Muscle of leg (tissue), 11 donors: ENCODE results near the gene CNTN4. TPM values are rescaled to one million over a fixed set of nuclear protein-coding genes. Genes with fewer than 3 reads are reported as not detected.

Experiments used
- DNase-seq: peaks from one replicate; pipeline ENCODE4 v3.0.0; 2013
- H3K27ac ChIP-seq: one replicate; pipeline ENCODE4 v1.5.1; 2013; ENCODE audit warnings: mild to moderate bottlenecking, low read length, control low read depth
- H3K27me3 ChIP-seq: one replicate; pipeline ENCODE4 v1.6.1; 2013; ENCODE audit warnings: low read length; ENCODE audit not compliant: control insufficient read depth, insufficient read depth
- H3K36me3 ChIP-seq: one replicate; pipeline ENCODE4 v1.6.1; 2013; ENCODE audit warnings: low read length; ENCODE audit not compliant: control insufficient read depth, insufficient read depth
- H3K4me1 ChIP-seq: one replicate; pipeline ENCODE4 v1.6.1; 2013; ENCODE audit warnings: low read length; ENCODE audit not compliant: control insufficient read depth, insufficient read depth
- H3K4me3 ChIP-seq: one replicate; pipeline ENCODE4 v1.5.1; 2013; ENCODE audit warnings: low read length, control low read depth
- H3K9me3 ChIP-seq: replicated peaks from 2 replicates; pipeline ENCODE4 v1.6.1; 2013; ENCODE audit warnings: low read depth, low read length; ENCODE audit not compliant: control insufficient read depth
- WGBS: methylation state at CpG from one replicate; pipeline ENCODE4 v1.1.5; 2013; ENCODE audit warnings: missing lambda C conversion rate; ENCODE audit not compliant: insufficient coverage; 5-methylcytosine and 5-hydroxymethylcytosine counted together
- polyA plus RNA-seq, 8 donors: library from polyadenylated mRNA; unstranded; fragments of 120-200 nt; gene quantifications; one replicate each; pipeline versions ENCODE4 v1.2.1 to v1.2.3, GENCODE V29; 2013; ENCODE audit warnings: inconsistent platforms in 1 of 8, low replicate concordance in 1 of 8; ENCODE audit not compliant: insufficient read length in 8 of 8, insufficient read depth in 1 of 8
- total RNA-seq: library from RNA; stranded (reverse); fragments of 120-200 nt; gene quantifications from one replicate; pipeline ENCODE4 v1.2.4, GENCODE V29; 2013

The CNTN4 gene
- total and polyA plus RNA-seq, 9 donors, result 3.0 to 16.3 (median 5.9) TPM

GRCh38 chr3:2862366-2862765, 763.7 kb downstream of the CNTN4 start:
- Histone ChIP-seq H3K27ac (no peak overlapping the region), H3K4me1 (no peaks in the 10 kb centered on the region), H3K4me3 (no peak overlapping the region), H3K9me3 (no peaks in the 10 kb centered on the region), H3K27me3 (no peaks in the 10 kb centered on the region), H3K36me3 (no peaks in the 10 kb centered on the region)
- DNase-seq, result no peak
- 88% methylated on average over 1 of the region's 1 CpG for WGBS

- no peak overlapping the region for H3K4me3 ChIP-seq
- H3K27me3 ChIP-seq, result no peaks in the 10 kb centered on the region
- H3K4me1 ChIP-seq, result no peaks in the 10 kb centered on the region
- WGBS, result no CpG with 5 or more reads among the region's 2 CpGs
- DNase-seq, result no peak
- no peaks in the 10 kb centered on the region for H3K36me3 ChIP-seq
- H3K27ac ChIP-seq, result no peak overlapping the region
- H3K9me3 ChIP-seq, result no peaks in the 10 kb centered on the region
Observed at GRCh38 chr3:2863127-2863526, 764.5 kb downstream of the CNTN4 start.

GRCh38 chr3:2869905-2870304, 771.2 kb downstream of the CNTN4 start:
- no peak for DNase-seq
- H3K4me1 ChIP-seq, result no peaks in the 10 kb centered on the region
- H3K27ac ChIP-seq, result no peak overlapping the region
- no CpG with 5 or more reads among the region's 1 CpG for WGBS
- H3K27me3 ChIP-seq, result no peaks in the 10 kb centered on the region
- H3K9me3 ChIP-seq, result no peaks in the 10 kb centered on the region
- no peaks in the 10 kb centered on the region for H3K36me3 ChIP-seq
- no peak overlapping the region for H3K4me3 ChIP-seq

- Histone ChIP-seq H3K27ac (no peak overlapping the region), H3K27me3 (no peaks in the 10 kb centered on the region), H3K4me3 (no peak overlapping the region), H3K9me3 (no peaks in the 10 kb centered on the region), H3K36me3 (no peaks in the 10 kb centered on the region), H3K4me1 (no peaks in the 10 kb centered on the region)
- no peak for DNase-seq
- WGBS, result no CpG with 5 or more reads among the region's 3 CpGs
Observed at GRCh38 chr3:2870724-2871333, 772.2 kb downstream of the CNTN4 start.

DNA sequence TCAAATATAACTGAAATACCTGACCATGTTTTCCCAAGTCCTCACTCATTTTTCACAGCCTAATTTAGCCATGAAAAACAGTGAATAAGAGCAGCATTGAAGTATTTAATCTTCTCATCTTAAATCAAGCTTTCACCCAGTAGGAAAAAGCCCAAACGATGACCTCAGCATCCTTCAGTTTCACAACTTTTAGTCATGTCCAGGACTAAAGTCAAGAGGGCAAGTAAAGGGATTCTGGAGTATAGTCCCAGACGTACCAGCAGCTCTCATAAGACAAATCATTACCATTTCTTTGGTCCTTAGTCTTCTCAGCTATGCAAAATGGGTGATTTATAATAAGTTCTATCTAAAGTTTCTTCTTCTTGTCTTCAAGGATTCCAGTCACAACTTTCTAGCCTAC, 774.2 kb downstream of the CNTN4 start:
- no peak overlapping the region for H3K27ac ChIP-seq
- no peak overlapping the region for H3K4me3 ChIP-seq
- no CpG with 5 or more reads among the region's 2 CpGs for WGBS
- H3K27me3 ChIP-seq, result no peaks in the 10 kb centered on the region
- no peaks in the 10 kb centered on the region for H3K4me1 ChIP-seq
- DNase-seq, result peak; percentile 28
- no peaks in the 10 kb centered on the region for H3K9me3 ChIP-seq
- H3K36me3 ChIP-seq, result no peaks in the 10 kb centered on the region

DNA sequence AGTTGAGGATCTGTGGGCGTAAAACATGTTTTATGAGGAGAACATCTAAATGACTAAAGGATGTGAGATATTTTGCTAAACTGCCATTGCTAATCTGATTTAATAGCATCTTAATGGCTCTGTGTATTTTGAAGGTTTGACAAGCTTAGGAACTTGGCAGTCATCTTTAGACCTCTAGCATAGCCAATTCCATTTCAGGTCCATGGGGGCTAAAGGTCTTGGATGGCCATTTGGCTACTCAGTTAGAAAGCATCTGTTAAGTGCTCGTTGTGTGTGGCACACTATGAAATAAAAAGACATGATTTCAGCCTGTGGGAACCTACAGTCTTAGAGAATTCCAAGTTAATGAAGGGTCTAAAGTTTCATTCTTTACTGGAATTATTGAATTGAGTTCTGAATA, 775.3 kb downstream of the CNTN4 start:
- WGBS, result 0% methylated on average over 1 of the region's 2 CpGs
- H3K27ac ChIP-seq, result no peak overlapping the region
- H3K9me3 ChIP-seq, result no peaks in the 10 kb centered on the region
- H3K4me1 ChIP-seq, result no peaks in the 10 kb centered on the region
- no peaks in the 10 kb centered on the region for H3K36me3 ChIP-seq
- H3K27me3 ChIP-seq, result no peaks in the 10 kb centered on the region
- peak; percentile 38 for DNase-seq
- no peak overlapping the region for H3K4me3 ChIP-seq

GRCh38 chr3:2875699-2876098, 777.0 kb downstream of the CNTN4 start:
- no peak overlapping the region for H3K4me3 ChIP-seq
- no peaks in the 10 kb centered on the region for H3K4me1 ChIP-seq
- H3K9me3 ChIP-seq, result no peaks in the 10 kb centered on the region
- H3K36me3 ChIP-seq, result no peaks in the 10 kb centered on the region
- no CpG with 5 or more reads among the region's 3 CpGs for WGBS
- no peaks in the 10 kb centered on the region for H3K27me3 ChIP-seq
- no peak overlapping the region for H3K27ac ChIP-seq
- no peak for DNase-seq

- no peaks in the 10 kb centered on the region for H3K36me3 ChIP-seq
- no peak for DNase-seq
- WGBS, result no CpG with 5 or more reads among the region's 2 CpGs
Observed at GRCh38 chr3:2876362-2876761, 777.7 kb downstream of the CNTN4 start.

DNA sequence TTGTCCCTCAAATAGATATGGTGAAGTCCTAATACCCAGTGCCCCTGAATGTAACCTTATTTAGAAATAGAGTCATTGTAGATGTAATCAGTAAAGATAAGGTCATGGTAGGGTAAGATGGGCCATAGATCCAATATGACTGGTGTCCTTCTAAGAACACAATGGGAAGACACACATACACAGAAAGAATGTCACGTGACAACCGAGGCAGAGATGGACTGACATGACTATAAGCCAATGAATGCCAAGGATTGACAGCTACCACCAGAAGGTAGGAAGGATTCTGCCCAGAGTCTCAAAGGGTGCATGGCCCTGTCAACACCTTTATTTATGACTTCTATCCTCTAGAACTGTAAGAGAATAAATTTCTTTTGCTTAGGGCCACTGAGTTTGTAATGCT, 780.4 kb downstream of the CNTN4 start:
- Histone ChIP-seq H3K9me3 (no peaks in the 10 kb centered on the region), H3K4me3 (no peak overlapping the region), H3K36me3 (no peaks in the 10 kb centered on the region), H3K27me3 (no peaks in the 10 kb centered on the region), H3K27ac (no peak overlapping the region), H3K4me1 (no peaks in the 10 kb centered on the region)
- WGBS, result no CpG with 5 or more reads among the region's 2 CpGs
- no peak for DNase-seq

More at GRCh38 chr3:2876362-2876761, 777.7 kb downstream of the CNTN4 start:
- H3K4me1 ChIP-seq, result no peaks in the 10 kb centered on the region
- H3K9me3 ChIP-seq, result no peaks in the 10 kb centered on the region
- H3K27me3 ChIP-seq, result no peaks in the 10 kb centered on the region
- no peak overlapping the region for H3K27ac ChIP-seq
- H3K4me3 ChIP-seq, result no peak overlapping the region

GRCh38 chr3:2879587-2879986, 780.9 kb downstream of the CNTN4 start:
- H3K27me3 ChIP-seq, result no peaks in the 10 kb centered on the region
- no peak overlapping the region for H3K4me3 ChIP-seq
- H3K36me3 ChIP-seq, result no peaks in the 10 kb centered on the region
- H3K9me3 ChIP-seq, result no peaks in the 10 kb centered on the region
- H3K27ac ChIP-seq, result no peak overlapping the region
- H3K4me1 ChIP-seq, result no peaks in the 10 kb centered on the region
- DNase-seq, result no peak

GRCh38 chr3:2880218-2880756, 781.6 kb downstream of the CNTN4 start:
- no peak overlapping the region for H3K4me3 ChIP-seq
- H3K36me3 ChIP-seq, result no peaks in the 10 kb centered on the region
- no peaks in the 10 kb centered on the region for H3K9me3 ChIP-seq
- H3K27me3 ChIP-seq, result no peaks in the 10 kb centered on the region
- no peaks in the 10 kb centered on the region for H3K4me1 ChIP-seq
- DNase-seq, result no peak
- 56% methylated on average over 5 of the region's 7 CpGs for WGBS
- no peak overlapping the region for H3K27ac ChIP-seq
